D721Med (cell line): Measurements from ENCODE around the gene SYNGAP1.
"Not testable (repeated sequence)": the region's sequence is repeated elsewhere in the genome, so short reads cannot be mapped to it uniquely, and the experiment has no call there.

Source experiments
- DNase-seq: peaks from one replicate; pipeline ENCODE4 v3.0.0; 2011; ENCODE audit warnings: low spot score; ENCODE audit not compliant: insufficient read length
- FAIRE-seq: peaks from 2 replicates; lab custom pipeline; 2011; peaks lifted over from hg19 to GRCh38; lab: Jason Lieb, UNC
- TF ChIP-seq, protein P1 (sequence below): IDR thresholded peaks from 2 replicates; pipeline ENCODE4 v1.5.1; 2012; ENCODE audit warnings: mild to moderate bottlenecking, control low read depth; ENCODE audit not compliant: insufficient read depth; ENCODE audit errors: missing control alignments

Gene SYNGAP1

DNA sequence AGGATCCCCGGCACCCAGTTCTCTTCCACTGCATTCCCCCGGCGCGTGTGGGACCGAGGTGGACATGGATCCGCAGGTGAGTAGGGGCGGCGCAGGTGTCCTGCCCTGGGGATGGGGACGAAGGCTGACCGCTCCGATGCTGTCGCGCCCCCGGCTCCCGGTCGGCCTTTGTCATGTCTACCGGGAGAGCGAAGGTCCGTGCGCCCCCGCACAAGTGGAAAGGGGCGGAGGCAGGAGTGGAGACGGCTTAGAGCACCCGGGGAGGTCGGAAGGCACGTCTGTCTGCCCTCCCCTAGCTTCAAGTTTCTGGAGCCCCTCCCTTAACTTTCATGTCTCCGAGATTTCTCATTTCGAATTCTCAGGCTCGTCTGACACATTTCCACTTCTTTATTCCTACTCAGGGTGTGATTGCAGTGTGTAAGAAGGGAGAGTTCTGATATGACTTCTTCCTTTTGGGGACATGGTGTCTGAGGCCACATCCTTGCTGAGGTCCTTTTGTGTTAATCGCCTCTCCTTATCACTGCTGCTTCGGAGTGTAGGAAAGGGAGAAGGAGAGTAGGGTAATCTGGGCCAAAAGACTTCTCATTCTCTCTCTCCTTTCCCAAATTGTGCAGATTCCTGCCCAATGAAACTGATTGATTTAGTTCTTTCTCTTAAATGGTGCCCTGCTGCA lies 27.8 kb upstream of the SYNGAP1 start:
- DNase-seq (no peak), FAIRE-seq (no peak)
- TF ChIP-seq, protein P1, sequence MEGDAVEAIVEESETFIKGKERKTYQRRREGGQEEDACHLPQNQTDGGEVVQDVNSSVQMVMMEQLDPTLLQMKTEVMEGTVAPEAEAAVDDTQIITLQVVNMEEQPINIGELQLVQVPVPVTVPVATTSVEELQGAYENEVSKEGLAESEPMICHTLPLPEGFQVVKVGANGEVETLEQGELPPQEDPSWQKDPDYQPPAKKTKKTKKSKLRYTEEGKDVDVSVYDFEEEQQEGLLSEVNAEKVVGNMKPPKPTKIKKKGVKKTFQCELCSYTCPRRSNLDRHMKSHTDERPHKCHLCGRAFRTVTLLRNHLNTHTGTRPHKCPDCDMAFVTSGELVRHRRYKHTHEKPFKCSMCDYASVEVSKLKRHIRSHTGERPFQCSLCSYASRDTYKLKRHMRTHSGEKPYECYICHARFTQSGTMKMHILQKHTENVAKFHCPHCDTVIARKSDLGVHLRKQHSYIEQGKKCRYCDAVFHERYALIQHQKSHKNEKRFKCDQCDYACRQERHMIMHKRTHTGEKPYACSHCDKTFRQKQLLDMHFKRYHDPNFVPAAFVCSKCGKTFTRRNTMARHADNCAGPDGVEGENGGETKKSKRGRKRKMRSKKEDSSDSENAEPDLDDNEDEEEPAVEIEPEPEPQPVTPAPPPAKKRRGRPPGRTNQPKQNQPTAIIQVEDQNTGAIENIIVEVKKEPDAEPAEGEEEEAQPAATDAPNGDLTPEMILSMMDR = no peak

DNA sequence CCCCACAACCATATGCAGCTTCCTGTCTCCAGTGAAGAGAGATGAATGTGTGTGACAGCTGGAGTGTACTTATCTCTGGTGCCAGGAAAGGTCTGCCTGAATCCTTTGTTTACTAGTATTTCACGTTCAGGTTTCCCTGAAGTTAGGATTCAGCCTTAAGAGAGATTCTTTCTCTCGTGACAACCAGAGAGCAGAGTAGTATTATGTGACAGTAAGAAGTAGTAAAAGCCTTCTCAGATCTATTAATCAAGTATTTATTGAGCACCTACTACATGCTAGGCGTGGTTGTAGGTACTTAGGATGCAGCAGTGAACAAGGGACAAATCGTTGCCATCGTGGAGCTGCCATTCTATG lies 27.3 kb upstream of the SYNGAP1 start:
- TF ChIP-seq, protein P1 = no peak
- no peak for DNase-seq
- FAIRE-seq = no peak

DNA sequence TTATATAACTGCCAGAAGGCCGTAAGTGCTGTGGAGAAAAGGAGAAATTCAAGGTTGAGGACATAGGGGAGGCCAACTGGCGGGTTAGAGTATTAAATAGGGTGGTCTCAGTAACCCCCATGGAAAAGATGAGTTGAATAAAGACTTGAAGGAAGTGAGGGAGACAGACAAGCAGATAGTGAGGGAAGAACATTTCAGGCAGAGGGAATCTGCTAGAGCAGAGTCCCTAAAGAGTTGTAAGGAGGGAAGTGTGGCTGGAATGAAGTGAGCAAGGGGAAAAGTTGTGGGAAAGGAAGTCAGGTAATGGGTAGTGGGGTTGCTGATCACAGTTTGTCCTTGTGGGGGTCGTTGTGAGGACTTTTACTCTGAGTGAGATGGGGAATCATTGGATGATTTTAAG lies 26.9 kb upstream of the SYNGAP1 start:
- TF ChIP-seq, protein P1 = no peak
- DNase-seq (no peak), FAIRE-seq (no peak)

DNA sequence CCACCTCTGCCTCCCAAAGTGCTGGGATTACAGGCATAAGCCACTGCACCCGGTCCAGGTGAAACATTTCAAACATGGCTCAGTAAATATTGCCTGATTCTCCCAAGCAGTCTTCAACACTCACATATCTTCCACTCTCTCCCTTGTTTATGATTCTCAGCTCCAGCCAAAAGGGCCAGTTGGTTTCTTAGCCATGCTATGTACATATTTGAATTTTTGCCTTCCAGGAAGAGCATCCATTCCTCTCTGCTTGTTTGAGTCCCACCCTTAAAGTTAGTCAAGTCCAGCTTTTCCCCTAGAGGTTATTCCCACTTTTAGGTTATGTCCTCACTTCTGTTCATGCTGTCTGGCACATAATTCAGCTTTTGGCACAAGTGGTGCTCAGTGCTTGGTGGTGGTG lies 22.3 kb upstream of the SYNGAP1 start:
- FAIRE-seq (no peak), DNase-seq (no peak)
- TF ChIP-seq, protein P1 = no peak

DNA sequence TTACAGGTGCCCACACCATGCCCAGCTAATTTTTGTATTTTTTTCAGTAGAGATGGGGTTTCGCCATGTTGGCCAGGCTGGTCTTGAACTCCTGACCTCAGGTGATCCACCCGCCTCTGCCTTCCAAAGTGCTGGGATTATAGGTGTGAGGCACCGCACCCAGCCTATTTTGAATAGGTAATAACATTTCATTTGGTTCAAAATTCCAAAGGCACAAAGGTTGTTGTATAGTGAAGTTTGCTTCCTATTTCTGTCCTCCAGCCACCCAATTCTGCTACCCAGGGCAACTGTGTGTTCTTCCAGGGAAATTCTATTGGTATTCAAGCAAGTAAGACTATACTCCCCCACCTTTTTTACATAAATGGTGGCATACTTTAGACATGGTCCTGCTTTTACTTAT lies 21.3 kb upstream of the SYNGAP1 start:
- DNase-seq, FAIRE-seq: not testable (repeated sequence)

DNA sequence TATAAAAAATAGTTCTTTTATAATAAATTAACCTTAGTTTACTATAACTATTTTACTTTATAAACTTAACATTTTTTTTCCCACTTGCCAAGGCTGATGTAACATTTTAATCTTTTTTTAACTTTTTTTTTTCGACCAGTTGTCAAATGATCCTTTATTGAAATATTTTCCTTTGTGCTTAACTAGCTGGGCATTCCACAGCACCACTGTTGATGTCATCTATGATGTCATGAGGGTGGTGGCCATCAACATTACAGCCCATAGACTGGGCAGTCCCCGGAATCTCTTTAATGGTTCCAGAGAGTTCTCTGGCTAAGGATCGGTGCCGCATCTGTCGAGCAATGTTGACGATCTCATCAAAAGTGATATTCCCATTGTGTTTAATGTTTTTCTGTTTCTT lies 20.0 kb upstream of the SYNGAP1 start:
- DNase-seq, FAIRE-seq: not testable (repeated sequence)

DNA sequence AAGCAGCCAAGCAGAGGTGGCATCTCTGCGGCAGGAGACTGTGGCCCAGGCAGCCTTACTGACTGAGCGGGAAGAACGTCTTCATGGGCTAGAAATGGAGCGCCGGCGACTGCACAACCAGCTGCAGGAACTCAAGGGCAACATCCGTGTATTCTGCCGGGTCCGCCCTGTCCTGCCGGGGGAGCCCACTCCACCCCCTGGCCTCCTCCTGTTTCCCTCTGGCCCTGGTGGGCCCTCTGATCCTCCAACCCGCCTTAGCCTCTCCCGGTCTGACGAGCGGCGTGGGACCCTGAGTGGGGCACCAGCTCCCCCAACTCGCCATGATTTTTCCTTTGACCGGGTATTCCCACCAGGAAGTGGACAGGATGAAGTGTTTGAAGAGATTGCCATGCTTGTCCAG lies 15.0 kb upstream of the SYNGAP1 start:
- no peak for FAIRE-seq
- DNase-seq = no peak

DNA sequence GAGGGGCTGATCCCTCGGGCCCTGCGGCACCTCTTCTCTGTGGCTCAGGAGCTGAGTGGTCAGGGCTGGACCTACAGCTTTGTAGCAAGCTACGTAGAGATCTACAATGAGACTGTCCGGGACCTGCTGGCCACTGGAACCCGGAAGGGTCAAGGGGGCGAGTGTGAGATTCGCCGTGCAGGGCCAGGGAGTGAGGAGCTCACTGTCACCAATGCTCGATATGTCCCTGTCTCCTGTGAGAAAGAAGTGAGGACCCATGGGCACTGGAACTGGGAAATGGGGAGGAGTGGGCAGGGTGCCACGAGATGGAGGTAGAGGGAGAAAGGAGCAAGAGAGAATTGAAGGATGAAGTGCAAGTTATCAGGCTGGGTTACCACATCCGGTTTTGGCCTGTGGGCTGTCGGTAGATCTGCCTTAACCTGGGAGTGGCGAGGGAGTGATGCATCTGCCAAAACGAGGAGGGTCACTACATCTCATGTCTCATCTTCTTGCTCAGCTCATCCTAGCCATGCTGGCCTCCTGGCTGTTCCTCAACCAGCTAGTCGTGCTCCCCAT lies 14.4 kb upstream of the SYNGAP1 start:
- no peak for FAIRE-seq
- no peak for DNase-seq
- TF ChIP-seq, protein P1 = no peak

More for the DNA sequence above, 15.0 kb upstream of the SYNGAP1 start:
- TF ChIP-seq, protein P1 = no peak
